Ishikawa (cell line): ENCODE measurements around the gene RAB26.

Source experiments
- CEBPB ChIP-seq: IDR thresholded peaks from 2 replicates; pipeline ENCODE4 v1.6.1; 2012
- CREB1 ChIP-seq: IDR thresholded peaks from 2 replicates; pipeline ENCODE4 v1.6.1; 2012; ENCODE audit warnings: low read depth
- EGR1 ChIP-seq: IDR thresholded peaks from 2 replicates; pipeline ENCODE4 v1.6.1; 2012
- EP300 ChIP-seq: IDR thresholded peaks from 2 replicates; pipeline ENCODE4 v1.6.1; 2012; ENCODE audit warnings: borderline replicate concordance
- FOXM1 ChIP-seq: IDR thresholded peaks from 2 replicates; pipeline ENCODE4 v1.6.1; 2012; ENCODE audit warnings: low read depth, borderline replicate concordance
- NFIC ChIP-seq: IDR thresholded peaks from 2 replicates; pipeline ENCODE4 v1.6.1; 2012
- RAD21 ChIP-seq: IDR thresholded peaks from 2 replicates; pipeline ENCODE4 v1.6.1; 2012; ENCODE audit warnings: low read depth
- TAF1 ChIP-seq: IDR thresholded peaks from 2 replicates; pipeline ENCODE4 v1.6.1; 2012; ENCODE audit warnings: low read depth, mild to moderate bottlenecking
- TCF12 ChIP-seq: IDR thresholded peaks from 2 replicates; pipeline ENCODE4 v1.6.1; 2012; ENCODE audit warnings: low read depth
- TEAD4 ChIP-seq: IDR thresholded peaks from 2 replicates; pipeline ENCODE4 v1.6.1; 2012
- YY1 ChIP-seq: IDR thresholded peaks from 2 replicates; pipeline ENCODE4 v1.6.1; 2012; ENCODE audit warnings: low read depth
- ZBTB7A ChIP-seq: IDR thresholded peaks from 2 replicates; pipeline ENCODE4 v1.6.1; 2012; ENCODE audit warnings: low read depth
- TF ChIP-seq, protein P1 (sequence below): IDR thresholded peaks from 2 replicates; pipeline ENCODE4 v1.6.1; 2012
- TF ChIP-seq, protein P2 (sequence below): IDR thresholded peaks from 2 replicates; pipeline ENCODE4 v1.6.1; 2012
- TF ChIP-seq, protein P3 (sequence below): IDR thresholded peaks from 2 replicates; pipeline ENCODE4 v1.6.1; 2012; ENCODE audit warnings: low read depth, mild to moderate bottlenecking

RAB26 gene

DNA sequence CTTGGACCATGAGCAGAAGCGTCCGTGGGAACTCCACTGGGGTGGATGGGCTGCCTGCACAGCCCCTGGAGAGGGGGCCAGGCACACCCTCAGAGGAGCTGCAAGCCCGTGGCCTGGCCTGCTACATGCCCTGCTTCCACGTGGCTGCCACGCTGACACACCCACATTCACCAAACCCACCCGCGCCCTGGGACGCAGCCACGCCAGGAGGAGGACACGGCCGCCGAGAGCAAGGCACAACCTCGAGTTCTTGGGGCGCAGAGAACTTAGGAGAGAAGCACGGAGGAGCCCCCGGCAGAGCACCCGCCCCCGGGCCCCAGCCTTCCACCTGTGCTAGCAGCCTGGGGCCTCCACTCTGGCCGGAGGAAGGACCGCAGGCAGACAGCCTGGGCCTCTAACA is 29.1 kb downstream of the RAB26 start:
- no peak for TF ChIP-seq YY1
- no peak for TF ChIP-seq EGR1
- TF ChIP-seq, protein P1, sequence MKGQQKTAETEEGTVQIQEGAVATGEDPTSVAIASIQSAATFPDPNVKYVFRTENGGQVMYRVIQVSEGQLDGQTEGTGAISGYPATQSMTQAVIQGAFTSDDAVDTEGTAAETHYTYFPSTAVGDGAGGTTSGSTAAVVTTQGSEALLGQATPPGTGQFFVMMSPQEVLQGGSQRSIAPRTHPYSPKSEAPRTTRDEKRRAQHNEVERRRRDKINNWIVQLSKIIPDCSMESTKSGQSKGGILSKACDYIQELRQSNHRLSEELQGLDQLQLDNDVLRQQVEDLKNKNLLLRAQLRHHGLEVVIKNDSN: no peak

DNA sequence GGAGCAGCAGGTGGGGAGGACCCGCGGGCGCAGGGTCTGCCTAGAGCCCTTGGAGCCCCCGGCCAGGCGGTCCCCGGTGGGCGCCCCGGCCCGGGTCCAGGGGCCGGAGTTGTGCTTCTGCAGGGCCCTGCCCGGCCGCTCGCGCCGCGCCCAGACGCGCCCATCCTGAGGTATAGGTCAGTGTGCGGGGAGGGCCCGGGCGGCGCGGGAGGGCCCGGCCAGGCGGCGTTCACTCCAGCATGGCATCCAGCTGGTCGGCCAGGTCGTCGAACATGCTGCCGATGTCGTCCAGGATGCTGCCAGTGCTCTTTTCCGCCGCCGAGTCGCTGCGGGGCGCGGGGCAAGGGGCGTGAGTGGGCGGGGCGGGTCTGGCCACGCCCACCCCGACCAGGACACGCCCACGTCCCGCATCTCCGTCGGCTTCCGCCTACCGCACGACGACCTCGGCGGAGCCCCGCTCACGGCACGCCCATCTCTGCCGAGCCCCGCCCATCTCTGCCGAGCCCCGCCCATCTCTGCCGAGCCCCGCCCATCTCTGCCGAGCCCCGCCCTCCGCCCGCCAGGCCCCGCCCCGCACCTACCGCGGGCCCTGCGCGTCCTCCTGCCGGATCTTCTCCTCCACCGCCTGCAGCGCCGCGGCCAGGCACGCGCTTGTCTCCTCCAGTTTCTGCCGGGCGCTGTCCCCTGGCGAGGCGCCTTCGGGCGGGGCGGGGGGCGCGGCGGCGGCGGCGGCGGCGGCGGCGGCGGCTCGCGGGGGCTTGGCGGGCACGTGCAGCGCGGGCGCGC is 30.1 kb downstream of the RAB26 start:
- TF ChIP-seq, protein P2, sequence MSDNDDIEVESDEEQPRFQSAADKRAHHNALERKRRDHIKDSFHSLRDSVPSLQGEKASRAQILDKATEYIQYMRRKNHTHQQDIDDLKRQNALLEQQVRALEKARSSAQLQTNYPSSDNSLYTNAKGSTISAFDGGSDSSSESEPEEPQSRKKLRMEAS: no peak
- TF ChIP-seq CREB1 (no peak), FOXM1 (no peak), YY1 (no peak), RAD21 (no peak), TAF1 (no peak), NFIC (no peak), ZBTB7A (no peak)
- TF ChIP-seq, protein P1: no peak

DNA sequence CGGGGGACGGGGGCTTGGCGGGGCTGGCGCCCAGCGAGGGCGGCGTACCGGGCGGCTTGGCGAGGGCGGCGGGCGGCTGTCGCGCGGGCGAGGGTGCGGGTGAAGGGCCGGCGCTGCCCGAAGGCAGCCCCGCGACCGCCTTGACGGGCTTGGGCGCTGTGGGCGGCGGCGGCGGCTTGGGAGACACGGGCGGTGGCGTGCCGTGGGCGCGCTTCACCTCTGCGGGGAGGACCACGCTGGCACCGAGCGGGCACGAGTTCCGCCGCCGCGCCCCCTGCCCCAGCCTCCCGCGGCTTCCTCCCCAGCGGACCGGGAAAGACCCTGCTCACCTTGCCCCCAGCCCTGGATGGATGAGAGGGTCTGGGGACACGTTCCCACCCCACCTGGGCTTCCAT is 30.7 kb downstream of the RAB26 start:
- 0 out of 2 replicates have a peak, but pooled peaks have one; percentile 21 for TF ChIP-seq ZBTB7A
- no peak for TF ChIP-seq RAD21

DNA sequence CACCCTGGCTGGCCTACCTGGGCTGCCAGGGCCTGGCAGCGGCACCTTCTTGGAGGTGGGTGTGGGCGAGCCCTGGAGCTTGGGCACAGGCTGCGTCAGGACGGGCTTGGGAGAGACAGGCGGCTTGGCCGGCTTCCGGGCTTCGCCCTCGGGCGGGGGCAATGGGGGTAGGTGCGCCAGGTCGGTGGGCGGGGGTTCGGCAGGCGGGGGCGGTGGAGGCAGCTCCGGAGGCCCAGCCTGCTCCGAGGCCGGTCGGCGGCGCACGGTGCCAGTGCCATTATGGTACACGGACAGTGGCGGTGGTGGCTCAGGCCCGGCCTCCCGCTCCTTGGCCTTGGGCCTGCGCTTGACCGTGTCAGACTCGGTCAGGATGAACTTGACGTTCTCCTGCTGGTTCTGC is 31.2 kb downstream of the RAB26 start:
- 0 out of 2 replicates have a peak, but pooled peaks have one; percentile 3 for TF ChIP-seq ZBTB7A
- no peak for TF ChIP-seq RAD21

DNA sequence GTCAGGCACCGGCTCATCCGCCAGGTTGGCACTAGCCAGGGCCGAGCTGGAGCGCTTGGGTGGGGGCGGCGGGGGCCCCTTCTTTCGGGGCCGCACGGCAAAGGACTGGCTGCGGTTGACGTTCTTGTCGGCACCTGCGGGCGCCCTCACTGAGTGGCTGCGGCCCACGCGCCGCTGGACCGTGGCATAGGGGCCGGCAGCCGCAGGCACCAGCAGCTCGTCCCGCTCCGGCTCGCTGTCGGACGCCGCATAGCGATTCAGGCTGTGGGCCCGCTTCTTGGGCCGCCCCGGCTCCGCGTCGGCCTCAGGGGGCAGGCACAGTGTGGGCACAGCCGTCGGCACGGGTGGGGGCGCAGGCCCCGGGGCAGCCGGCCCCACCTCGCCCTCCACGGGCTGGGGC is 32.0 kb downstream of the RAB26 start:
- TF ChIP-seq TEAD4 (no peak), EP300 (no peak), ZBTB7A (no peak), RAD21 (no peak), NFIC (no peak), EGR1 (no peak), TAF1 (no peak), CEBPB (no peak), FOXM1 (no peak)
- TF ChIP-seq, protein P3, sequence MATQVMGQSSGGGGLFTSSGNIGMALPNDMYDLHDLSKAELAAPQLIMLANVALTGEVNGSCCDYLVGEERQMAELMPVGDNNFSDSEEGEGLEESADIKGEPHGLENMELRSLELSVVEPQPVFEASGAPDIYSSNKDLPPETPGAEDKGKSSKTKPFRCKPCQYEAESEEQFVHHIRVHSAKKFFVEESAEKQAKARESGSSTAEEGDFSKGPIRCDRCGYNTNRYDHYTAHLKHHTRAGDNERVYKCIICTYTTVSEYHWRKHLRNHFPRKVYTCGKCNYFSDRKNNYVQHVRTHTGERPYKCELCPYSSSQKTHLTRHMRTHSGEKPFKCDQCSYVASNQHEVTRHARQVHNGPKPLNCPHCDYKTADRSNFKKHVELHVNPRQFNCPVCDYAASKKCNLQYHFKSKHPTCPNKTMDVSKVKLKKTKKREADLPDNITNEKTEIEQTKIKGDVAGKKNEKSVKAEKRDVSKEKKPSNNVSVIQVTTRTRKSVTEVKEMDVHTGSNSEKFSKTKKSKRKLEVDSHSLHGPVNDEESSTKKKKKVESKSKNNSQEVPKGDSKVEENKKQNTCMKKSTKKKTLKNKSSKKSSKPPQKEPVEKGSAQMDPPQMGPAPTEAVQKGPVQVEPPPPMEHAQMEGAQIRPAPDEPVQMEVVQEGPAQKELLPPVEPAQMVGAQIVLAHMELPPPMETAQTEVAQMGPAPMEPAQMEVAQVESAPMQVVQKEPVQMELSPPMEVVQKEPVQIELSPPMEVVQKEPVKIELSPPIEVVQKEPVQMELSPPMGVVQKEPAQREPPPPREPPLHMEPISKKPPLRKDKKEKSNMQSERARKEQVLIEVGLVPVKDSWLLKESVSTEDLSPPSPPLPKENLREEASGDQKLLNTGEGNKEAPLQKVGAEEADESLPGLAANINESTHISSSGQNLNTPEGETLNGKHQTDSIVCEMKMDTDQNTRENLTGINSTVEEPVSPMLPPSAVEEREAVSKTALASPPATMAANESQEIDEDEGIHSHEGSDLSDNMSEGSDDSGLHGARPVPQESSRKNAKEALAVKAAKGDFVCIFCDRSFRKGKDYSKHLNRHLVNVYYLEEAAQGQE: no peak

DNA sequence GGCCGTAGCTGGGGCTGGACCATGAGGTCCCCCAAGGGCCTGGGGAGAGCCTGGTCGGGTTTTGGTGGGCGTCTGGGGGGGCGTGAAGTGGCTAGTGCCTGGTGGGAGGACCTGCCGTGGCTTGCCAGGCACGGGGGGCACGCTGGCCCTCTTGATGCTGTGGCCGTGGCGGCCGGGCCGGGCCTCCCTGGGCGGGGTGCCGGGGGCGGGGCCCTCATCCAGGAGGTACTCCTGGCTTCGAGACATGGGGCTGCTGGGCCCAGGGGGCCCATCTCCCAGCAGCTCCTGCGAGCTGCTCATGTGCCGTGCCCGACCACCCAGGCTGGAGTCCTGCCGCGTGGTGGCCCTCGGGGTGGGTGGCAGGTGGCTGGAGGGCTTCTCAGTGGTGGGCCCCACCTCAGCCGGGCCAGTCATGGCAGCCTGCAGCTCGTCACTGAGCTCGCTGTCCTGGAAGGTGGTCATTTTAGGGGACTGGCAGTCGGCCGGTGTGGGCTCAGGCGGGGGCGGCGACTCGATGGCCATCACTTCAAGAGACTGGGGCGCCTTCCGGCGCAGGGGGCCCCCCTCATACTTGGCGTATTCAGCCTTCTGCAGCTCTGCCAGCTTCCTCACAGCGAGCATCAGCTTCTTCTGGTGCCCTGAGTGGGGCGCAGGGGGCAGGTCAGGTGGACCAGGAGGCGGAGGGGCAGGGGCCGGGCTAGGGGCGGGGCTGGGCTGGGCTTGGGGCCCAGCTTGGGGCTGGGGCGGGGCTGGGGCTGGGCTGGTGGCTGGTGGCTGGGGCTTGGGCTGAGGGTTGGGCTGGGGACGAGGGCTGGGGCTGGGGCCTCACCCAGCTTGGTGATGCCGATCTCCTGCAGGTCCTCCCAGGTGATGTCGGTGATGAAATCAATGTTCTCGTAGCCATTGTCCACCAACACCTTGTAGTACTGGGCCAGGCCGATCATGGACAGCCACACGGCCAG is 32.8 kb downstream of the RAB26 start:
- TF ChIP-seq, protein P1: 0 out of 2 replicates have a peak, but pooled peaks have one; percentile 3
- TF ChIP-seq CREB1: no peak

DNA sequence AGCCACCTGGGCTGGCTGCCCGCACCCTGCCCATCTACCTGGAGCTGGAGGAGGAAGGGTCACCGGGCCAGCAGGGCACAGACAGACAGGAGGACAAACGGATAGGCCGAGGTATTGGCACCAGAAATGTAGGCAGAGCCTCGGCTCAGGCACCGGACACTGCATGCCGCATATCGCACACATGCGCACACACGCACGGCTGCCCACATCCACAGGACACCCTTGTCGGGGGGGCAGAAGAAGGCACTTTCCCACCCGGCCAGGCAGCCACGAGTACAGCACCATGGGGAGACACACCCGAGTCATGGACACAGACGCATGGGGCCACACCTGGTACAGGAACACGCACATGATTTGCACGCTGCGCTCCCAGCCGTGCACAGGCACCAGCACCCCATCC is 33.5 kb downstream of the RAB26 start:
- TF ChIP-seq TCF12: no peak
- no peak for TF ChIP-seq FOXM1
- TF ChIP-seq CREB1: no peak
- no peak for TF ChIP-seq EGR1

DNA sequence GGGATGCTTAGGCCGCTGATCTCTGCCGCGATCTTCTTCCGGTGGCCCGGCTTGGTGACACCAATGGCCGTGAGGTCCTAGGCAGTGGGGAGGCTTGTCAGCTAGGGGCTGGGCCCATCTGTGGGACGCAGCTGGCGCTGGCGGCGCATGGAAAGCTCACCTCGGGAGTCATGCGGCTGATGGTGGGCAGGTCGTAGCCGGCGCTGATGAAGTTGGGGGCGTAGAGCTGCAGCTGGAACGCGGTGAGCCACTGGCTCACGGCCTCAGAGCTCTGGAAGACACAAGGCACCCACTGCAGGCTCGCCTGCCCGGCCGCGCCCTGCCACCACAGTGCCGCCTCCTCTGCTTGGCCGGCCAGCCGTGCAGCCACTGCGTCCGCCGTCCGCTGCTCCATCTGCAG is 35.2 kb downstream of the RAB26 start:
- TF ChIP-seq, protein P1: no peak
- no peak for TF ChIP-seq NFIC
- no peak for TF ChIP-seq FOXM1
